Fibroblast of villous mesenchyme (primary cell): ENCODE data around the gene PPFIBP1. TPM values are rescaled to one million over a fixed set of nuclear protein-coding genes. Genes with fewer than 3 reads are reported as not detected.

Experiments
- DNase-seq: peaks from one replicate; pipeline ENCODE4 v3.0.0-alpha.2; 2010; ENCODE audit warnings: low read depth
- H3K4me3 ChIP-seq: 2 replicates; pipeline ENCODE4 v1.5.1; 2011; ENCODE audit warnings: low read depth, mild to moderate bottlenecking, low read length
- CTCF ChIP-seq: IDR thresholded peaks from 2 replicates; pipeline ENCODE4 v1.5.1; 2012; ENCODE audit warnings: low read depth, mild to moderate bottlenecking, low read length; ENCODE audit not compliant: insufficient read depth
- total RNA-seq: library from RNA; depleted of rRNA; stranded (reverse); fragments of >200 nt; gene quantifications from 2 replicates; pipeline ENCODE4 v1.2.3, GENCODE V29; 2012

PPFIBP1 gene
- total RNA-seq, 1 donor: 69.1 TPM

- H3K4me3 ChIP-seq: no peak overlapping the region
- no peak for TF ChIP-seq CTCF
- no peak for DNase-seq
Observed at GRCh38 chr12:27560126-27560525, 36.1 kb downstream of the PPFIBP1 start.

- DNase-seq: no peak
- H3K4me3 ChIP-seq: no peak overlapping the region
- no peak for TF ChIP-seq CTCF
Observed at GRCh38 chr12:27561535-27562350, 37.7 kb downstream of the PPFIBP1 start.

- H3K4me3 ChIP-seq: no peak overlapping the region
- no peak for TF ChIP-seq CTCF
- DNase-seq: no peak
Observed at GRCh38 chr12:27564612-27565213, 40.7 kb downstream of the PPFIBP1 start.

GRCh38 chr12:27566159-27566558 is 42.2 kb downstream of the PPFIBP1 start:
- no peak overlapping the region for H3K4me3 ChIP-seq
- no peak for DNase-seq
- TF ChIP-seq CTCF: peak; percentile 18

- DNase-seq: no peak
- no peak overlapping the region for H3K4me3 ChIP-seq
- no peak for TF ChIP-seq CTCF
Observed at GRCh38 chr12:27566626-27567025, 42.6 kb downstream of the PPFIBP1 start.

GRCh38 chr12:27571463-27571862 is 47.5 kb downstream of the PPFIBP1 start:
- no peak overlapping the region for H3K4me3 ChIP-seq
- no peak for TF ChIP-seq CTCF
- peak; percentile 40 for DNase-seq
